ENCODE measurements around the gene HSPE1. TPM values are rescaled to one million over a fixed set of nuclear protein-coding genes. Genes with fewer than 3 reads are reported as not detected.

Gene HSPE1
- polyA plus RNA-seq, 1 donor from 2014 or later: 177 TPM

- H2AFZ ChIP-seq (ENCODE audit: low read depth, low read length): no peak overlapping the region
- peaks cover 22% of the 10 kb centered on the region for H3K79me2 ChIP-seq (replicated peaks; ENCODE audit: insufficient read depth, low read length)
- no peak overlapping the region for H3K4me3 ChIP-seq (ENCODE audit: low read length)
- TF ChIP-seq RAD21 (conservative IDR thresholded peaks at IDR 0.05) (no peak), TAF1 (IDR thresholded peaks at IDR 0.05; ENCODE audit: low read depth) (no peak), MXI1 (conservative IDR thresholded peaks at IDR 0.05; ENCODE audit: poor library complexity, severe bottlenecking) (no peak), POLR2AphosphoS5 (IDR thresholded peaks at IDR 0.05) (no peak)
- H3K4me2 ChIP-seq (ENCODE audit: low read length): no peak overlapping the region
- no peak overlapping the region for H3K9ac ChIP-seq (ENCODE audit: low read length)
- peaks cover 3% of the 10 kb centered on the region for H3F3A ChIP-seq (ENCODE audit: insufficient read depth, low read length, poor library complexity, severe bottlenecking)
- no peak overlapping the region for H3K27ac ChIP-seq (ENCODE audit: low read length)
- H3K9me2 ChIP-seq (ENCODE audit: insufficient read depth, low read length): no peaks in the 10 kb centered on the region
- no peaks in the 10 kb centered on the region for H3K9me3 ChIP-seq (ENCODE audit: low read length)
- no peaks in the 10 kb centered on the region for H4K20me1 ChIP-seq (ENCODE audit: insufficient read depth)
- no peaks in the 10 kb centered on the region for H3K36me3 ChIP-seq (ENCODE audit: insufficient read depth, low read length)
- no peaks in the 10 kb centered on the region for H3K27me3 ChIP-seq (ENCODE audit: insufficient read depth, low read depth, low read length)
These were observed 44.8 kb upstream of the HSPE1 start for GRCh38 chr2:197455428-197455827.

- no peaks in the 10 kb centered on the region for H3K36me3 ChIP-seq (ENCODE audit: insufficient read depth, low read length)
- peaks cover 3% of the 10 kb centered on the region for H3K79me2 ChIP-seq (replicated peaks; ENCODE audit: insufficient read depth, low read length)
- H3K9me3 ChIP-seq (ENCODE audit: low read length): no peaks in the 10 kb centered on the region
- no peak overlapping the region for H3K4me2 ChIP-seq (ENCODE audit: low read length)
- no peaks in the 10 kb centered on the region for H3K27me3 ChIP-seq (ENCODE audit: insufficient read depth, low read depth, low read length)
- H3K4me3 ChIP-seq (ENCODE audit: low read length): no peak overlapping the region
- no peak overlapping the region for H2AFZ ChIP-seq (ENCODE audit: low read depth, low read length)
- H3K27ac ChIP-seq (ENCODE audit: low read length): no peak overlapping the region
- H3K9me2 ChIP-seq (ENCODE audit: insufficient read depth, low read length): no peaks in the 10 kb centered on the region
- H3F3A ChIP-seq (ENCODE audit: insufficient read depth, low read length, poor library complexity, severe bottlenecking): no peaks in the 10 kb centered on the region
- H4K20me1 ChIP-seq (ENCODE audit: insufficient read depth): no peaks in the 10 kb centered on the region
- H3K9ac ChIP-seq (ENCODE audit: low read length): no peak overlapping the region
- TF ChIP-seq MXI1 (conservative IDR thresholded peaks at IDR 0.05; ENCODE audit: poor library complexity, severe bottlenecking) (no peak), EZH2 (IDR thresholded peaks at IDR 0.05; ENCODE audit: borderline replicate concordance, insufficient read depth, low read length, poor library complexity, severe bottlenecking) (no peak), POLR2AphosphoS5 (IDR thresholded peaks at IDR 0.05) (no peak), REST (IDR thresholded peaks at IDR 0.05; ENCODE audit: borderline replicate concordance) (no peak), TAF1 (IDR thresholded peaks at IDR 0.05; ENCODE audit: low read depth) (no peak), CTCF (IDR thresholded peaks at IDR 0.05; ENCODE audit: poor library complexity, severe bottlenecking) (no peak), SMC3 (conservative IDR thresholded peaks at IDR 0.05; ENCODE audit: poor library complexity) (no peak), EP300 (conservative IDR thresholded peaks at IDR 0.05; ENCODE audit: poor library complexity, severe bottlenecking) (no peak), RAD21 (conservative IDR thresholded peaks at IDR 0.05) (no peak)
These were observed 39.5 kb upstream of the HSPE1 start for GRCh38 chr2:197460649-197461048.

GRCh38 chr2:197461057-197461456 lies 39.1 kb upstream of the HSPE1 start:
- Histone ChIP-seq H3K27me3 (ENCODE audit: insufficient read depth, low read depth, low read length) (no peaks in the 10 kb centered on the region), H4K20me1 (ENCODE audit: insufficient read depth) (no peaks in the 10 kb centered on the region), H3K4me2 (ENCODE audit: low read length) (no peak overlapping the region), H3K9me2 (ENCODE audit: insufficient read depth, low read length) (no peaks in the 10 kb centered on the region), H3K27ac (ENCODE audit: low read length) (no peak overlapping the region), H2AFZ (ENCODE audit: low read depth, low read length) (no peak overlapping the region), H3K36me3 (ENCODE audit: insufficient read depth, low read length) (no peaks in the 10 kb centered on the region), H3K4me3 (ENCODE audit: low read length) (no peak overlapping the region), H3F3A (ENCODE audit: insufficient read depth, low read length, poor library complexity, severe bottlenecking) (no peaks in the 10 kb centered on the region), H3K9ac (ENCODE audit: low read length) (no peak overlapping the region), H3K79me2 (replicated peaks; ENCODE audit: insufficient read depth, low read length) (no peaks in the 10 kb centered on the region), H3K9me3 (ENCODE audit: low read length) (no peaks in the 10 kb centered on the region)
- TF ChIP-seq MXI1 (conservative IDR thresholded peaks at IDR 0.05; ENCODE audit: poor library complexity, severe bottlenecking): no peak
- TF ChIP-seq TAF1 (IDR thresholded peaks at IDR 0.05; ENCODE audit: low read depth): no peak
- no peak for TF ChIP-seq EZH2 (IDR thresholded peaks at IDR 0.05; ENCODE audit: borderline replicate concordance, insufficient read depth, low read length, poor library complexity, severe bottlenecking)
- no peak for TF ChIP-seq EP300 (conservative IDR thresholded peaks at IDR 0.05; ENCODE audit: poor library complexity, severe bottlenecking)
- TF ChIP-seq SMC3 (conservative IDR thresholded peaks at IDR 0.05; ENCODE audit: poor library complexity): no peak
- no peak for TF ChIP-seq REST (IDR thresholded peaks at IDR 0.05; ENCODE audit: borderline replicate concordance)
- no peak for TF ChIP-seq RAD21 (conservative IDR thresholded peaks at IDR 0.05)
- TF ChIP-seq CTCF (IDR thresholded peaks at IDR 0.05; ENCODE audit: poor library complexity, severe bottlenecking): no peak
- TF ChIP-seq POLR2AphosphoS5 (IDR thresholded peaks at IDR 0.05): no peak

Measured in neural cell (in vitro differentiated cells).